ENCODE results near the gene PRKCI.
"Not testable (repeated sequence)": the region's sequence is repeated elsewhere in the genome, so short reads cannot be mapped to it uniquely, and the experiment has no call there.

PRKCI gene

GRCh38 chr3:170225166-170225565 is 2.9 kb downstream of the PRKCI start:
- DNase-seq = no peak

GRCh38 chr3:170226426-170226960 is 4.3 kb downstream of the PRKCI start:
- no peak for DNase-seq

GRCh38 chr3:170228093-170228766 is 6.0 kb downstream of the PRKCI start:
- no peak for DNase-seq

- DNase-seq = no peak
These were observed 10.0 kb downstream of the PRKCI start for GRCh38 chr3:170232266-170232665.

GRCh38 chr3:170233530-170233929 is 11.3 kb downstream of the PRKCI start:
- DNase-seq = no peak

- DNase-seq = no peak
These were observed 17.9 kb downstream of the PRKCI start for GRCh38 chr3:170240142-170240541.

GRCh38 chr3:170240671-170241070 is 18.4 kb downstream of the PRKCI start:
- DNase-seq = no peak

GRCh38 chr3:170244576-170244975 is 22.4 kb downstream of the PRKCI start:
- DNase-seq = no peak

GRCh38 chr3:170247875-170248274 is 25.7 kb downstream of the PRKCI start:
- no peak for DNase-seq

GRCh38 chr3:170256597-170256996 is 34.4 kb downstream of the PRKCI start:
- DNase-seq = no peak

- DNase-seq = no peak
These were observed 34.9 kb downstream of the PRKCI start for GRCh38 chr3:170257145-170257544.

- no peak for DNase-seq
These were observed 35.9 kb downstream of the PRKCI start for GRCh38 chr3:170258105-170258487.

GRCh38 chr3:170259907-170260306 is 37.7 kb downstream of the PRKCI start:
- DNase-seq = no peak

- no peak for DNase-seq
These were observed 45.6 kb downstream of the PRKCI start for GRCh38 chr3:170267793-170268192.

GRCh38 chr3:170269673-170270254 is 47.5 kb downstream of the PRKCI start:
- not testable (repeated sequence) for DNase-seq

- no peak for DNase-seq
These were observed 48.2 kb downstream of the PRKCI start for GRCh38 chr3:170270282-170270881.

GRCh38 chr3:170274641-170275040 is 52.4 kb downstream of the PRKCI start:
- DNase-seq = no peak

GRCh38 chr3:170275832-170276231 is 53.6 kb downstream of the PRKCI start:
- no peak for DNase-seq

- not testable (repeated sequence) for DNase-seq
These were observed 55.1 kb downstream of the PRKCI start for GRCh38 chr3:170277311-170277710.

GRCh38 chr3:170277833-170278580 is 55.8 kb downstream of the PRKCI start:
- DNase-seq = no peak

GRCh38 chr3:170278627-170279026 is 56.4 kb downstream of the PRKCI start:
- no peak for DNase-seq

GRCh38 chr3:170290194-170290593 is 68.0 kb downstream of the PRKCI start:
- DNase-seq = no peak

GRCh38 chr3:170295586-170295985 is 73.4 kb downstream of the PRKCI start:
- DNase-seq = no peak

GRCh38 chr3:170296703-170297102 is 74.5 kb downstream of the PRKCI start:
- no peak for DNase-seq

Measured in NCI-H1048 (cell line).